GM19240 (cell line): ENCODE results near the gene SLC37A1.

Experiments used
- DNase-seq: peaks from one replicate; pipeline ENCODE4 v3.0.0; 2011; ENCODE audit warnings: low spot score; ENCODE audit not compliant: insufficient read length

The SLC37A1 gene

GRCh38 chr21:42505090-42505726 is 8.4 kb upstream of the SLC37A1 start:
- peak; percentile 48 for DNase-seq

DNA sequence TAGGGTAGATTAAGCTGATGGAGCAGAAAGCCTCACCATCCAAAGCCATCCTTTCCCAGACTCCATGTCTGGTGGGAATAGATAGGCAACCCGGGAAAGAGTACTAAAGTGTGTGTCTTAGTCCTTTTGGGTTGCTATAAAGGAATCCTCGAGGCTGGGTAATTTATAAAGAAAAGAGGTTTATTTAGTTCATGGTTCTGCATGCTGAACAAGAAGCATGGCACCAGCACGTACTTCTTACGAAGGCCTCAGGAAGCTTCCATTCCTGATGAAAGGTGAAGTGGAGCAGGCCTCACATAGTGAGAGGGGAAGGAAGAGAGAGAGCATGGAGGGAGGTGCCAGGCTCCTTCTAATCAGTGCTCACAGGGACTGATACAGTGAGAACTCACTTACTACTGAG is 6.2 kb upstream of the SLC37A1 start:
- no peak for DNase-seq

DNA sequence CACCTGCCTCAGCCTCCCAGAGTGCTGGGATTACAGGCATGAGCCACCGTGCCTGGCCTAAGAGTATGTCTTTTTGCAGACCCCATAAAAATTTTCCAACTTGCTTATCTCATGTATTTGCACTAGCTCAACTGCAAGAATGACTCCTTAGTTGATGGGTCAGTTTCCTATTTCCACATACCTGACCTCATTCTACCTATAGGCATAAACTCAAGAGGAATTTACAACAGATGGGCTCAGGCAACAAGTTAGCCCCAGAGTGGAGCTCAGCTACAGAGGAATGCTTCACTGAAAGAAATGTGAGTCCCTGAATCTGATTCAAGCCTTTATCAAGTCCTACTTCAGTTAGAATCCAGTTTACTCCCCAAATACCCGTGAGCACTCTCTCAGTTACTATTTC is 5.3 kb upstream of the SLC37A1 start:
- DNase-seq: no peak

DNA sequence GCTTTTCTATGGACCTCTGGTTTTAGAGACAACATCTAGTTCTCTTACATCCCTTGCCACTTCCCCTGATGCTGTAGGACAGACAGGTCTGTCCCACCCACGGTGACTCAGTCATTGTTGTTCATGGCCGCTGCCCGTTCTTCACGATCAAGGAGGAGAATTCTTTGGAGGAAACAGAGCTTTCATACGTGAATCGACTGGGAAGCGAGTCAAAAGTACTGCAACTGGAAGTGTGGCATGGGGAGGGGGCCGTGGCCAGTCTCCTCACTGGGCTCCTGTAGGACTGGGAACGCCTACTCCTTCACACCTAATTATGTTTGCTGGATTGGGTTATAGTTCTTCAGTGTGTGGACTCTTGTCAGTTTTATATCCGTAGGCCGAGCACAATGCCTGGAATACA is 4.4 kb upstream of the SLC37A1 start:
- DNase-seq: no peak

DNA sequence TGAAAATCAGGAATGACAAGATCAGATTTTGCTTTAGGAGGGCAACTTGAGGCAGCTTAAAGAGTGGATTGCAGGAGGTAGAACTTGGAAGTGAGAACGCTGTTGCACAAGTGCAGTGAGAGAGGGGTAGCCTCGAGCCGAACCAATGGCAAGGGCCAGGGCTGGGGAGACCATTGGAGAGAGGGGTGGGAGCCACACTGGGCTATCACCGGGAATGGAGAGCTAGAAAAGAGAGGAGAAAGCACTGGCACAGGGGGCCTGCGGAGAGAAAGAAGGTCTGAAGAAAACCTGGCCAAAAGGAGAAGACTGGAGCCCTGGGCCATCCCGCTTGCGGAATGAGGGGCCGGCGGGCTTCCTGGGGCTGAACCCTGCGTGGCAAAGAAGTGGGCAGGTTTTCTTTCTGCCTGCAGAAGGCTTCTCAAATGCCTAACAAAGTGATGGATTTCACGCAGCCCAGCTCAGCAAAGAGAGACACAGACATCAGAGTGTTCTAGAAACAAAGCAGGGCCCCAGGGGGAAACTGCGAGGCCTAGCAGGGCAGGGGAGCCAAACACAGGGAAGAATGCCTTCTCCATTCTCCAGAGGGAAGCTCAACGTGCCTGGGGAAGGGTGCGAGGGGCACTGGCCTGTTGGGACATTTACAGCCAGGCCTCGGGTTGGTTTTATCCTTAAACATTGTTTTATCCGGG is 1.2 kb upstream of the SLC37A1 start:
- no peak for DNase-seq

DNA sequence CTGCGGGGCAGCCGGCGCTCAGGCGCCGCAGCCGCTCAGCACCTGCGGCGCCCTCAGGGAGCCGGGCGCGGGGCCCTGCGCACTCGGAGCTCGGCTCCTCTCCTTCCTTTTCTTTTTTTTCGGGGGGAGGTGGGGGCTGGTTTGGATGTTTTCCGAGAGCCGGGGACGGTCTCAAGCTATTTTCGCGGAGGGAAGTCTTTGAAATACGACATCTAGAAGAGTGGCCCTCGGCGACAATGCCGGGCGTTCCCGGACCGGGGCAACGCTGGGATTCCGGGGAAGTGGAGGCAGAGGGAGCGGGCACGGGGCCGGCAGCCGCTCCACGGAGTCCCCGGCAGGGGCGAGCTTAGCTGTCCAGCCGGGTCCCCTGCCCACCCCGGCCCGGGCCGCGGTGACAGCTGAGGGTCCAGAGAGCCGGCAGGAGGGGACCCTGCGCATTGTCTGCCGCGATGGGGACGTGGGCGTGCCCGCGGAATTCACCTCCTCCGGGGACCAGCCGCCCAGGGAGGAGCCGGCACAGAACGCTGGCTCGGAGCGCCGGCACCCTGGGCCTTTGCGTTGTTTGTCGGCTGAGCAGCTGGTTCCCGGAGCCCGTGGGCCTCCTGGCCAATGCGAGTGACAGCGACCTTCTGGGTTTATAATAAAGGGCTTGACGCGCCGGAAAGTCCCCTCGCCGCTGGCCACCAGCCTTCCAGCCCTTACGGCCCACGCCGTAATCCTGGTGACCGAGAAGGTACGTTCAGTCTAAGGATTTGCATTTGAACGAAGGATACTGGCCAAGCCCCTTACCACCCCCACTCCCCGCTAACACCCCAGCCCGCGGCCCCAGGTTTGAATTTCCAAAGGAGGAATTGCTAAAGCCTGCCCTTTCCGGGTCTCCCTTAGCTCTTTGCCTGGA is 582 bp downstream of the SLC37A1 start:
- DNase-seq: peak; percentile 36

DNA sequence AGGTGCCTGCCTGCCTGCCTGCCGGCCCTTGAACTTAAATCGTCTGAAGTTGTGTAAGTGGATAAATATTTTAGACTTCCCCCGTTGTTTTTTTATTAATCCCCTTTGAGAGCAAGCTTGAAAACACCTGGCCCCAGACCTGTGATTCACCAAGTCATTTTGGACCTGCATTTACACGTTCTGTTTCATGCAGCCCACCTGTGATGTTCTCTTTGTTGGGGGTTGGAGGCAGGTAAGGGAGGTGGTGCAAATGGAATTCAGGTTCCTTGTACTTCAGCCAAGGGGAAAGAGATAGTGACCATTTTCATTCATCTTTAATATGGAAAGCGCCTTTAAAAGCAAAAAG is 1.2 kb downstream of the SLC37A1 start:
- DNase-seq: no peak

DNA sequence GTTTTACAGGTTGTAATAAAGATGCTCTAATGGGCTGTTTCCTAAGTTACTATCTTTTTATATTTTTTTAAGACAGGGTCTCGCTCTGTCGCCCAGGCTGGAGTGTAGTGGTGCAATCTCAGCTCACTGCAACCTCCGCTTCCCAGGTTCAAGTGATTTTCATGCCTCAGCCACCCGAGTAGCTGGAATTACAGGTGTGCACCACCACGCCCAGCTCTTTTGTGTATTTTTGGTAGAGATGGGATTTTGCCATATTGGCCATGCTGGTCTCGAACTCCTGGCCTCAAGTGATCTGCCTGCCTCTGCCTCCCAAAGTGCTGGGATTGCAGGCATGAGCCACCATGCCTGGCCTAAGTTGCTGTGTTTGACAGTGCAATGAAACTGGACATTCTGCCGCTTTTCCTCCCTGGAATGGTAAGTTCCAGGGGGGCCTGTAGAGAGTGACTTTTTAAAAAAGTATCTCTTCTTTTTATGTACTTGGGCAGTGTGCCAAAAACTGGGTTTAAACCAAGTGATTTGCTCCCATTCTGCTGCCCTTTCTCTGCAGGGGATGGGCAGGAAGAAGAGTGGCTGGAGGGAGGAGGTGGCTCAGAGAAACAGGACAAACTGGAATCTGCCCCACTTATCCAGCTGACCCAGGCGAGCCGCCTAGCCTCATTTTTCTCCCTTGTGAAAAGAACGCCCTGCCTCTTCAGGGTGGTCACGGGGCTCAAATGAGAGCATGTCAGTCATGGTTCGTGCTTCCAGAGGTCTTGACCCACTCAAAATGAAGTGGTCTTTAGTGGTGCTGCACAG is 2.3 kb downstream of the SLC37A1 start:
- no peak for DNase-seq

GRCh38 chr21:42518215-42518614 is 4.6 kb downstream of the SLC37A1 start:
- no peak for DNase-seq

GRCh38 chr21:42518626-42519025 is 5.0 kb downstream of the SLC37A1 start:
- DNase-seq: no peak

- no peak for DNase-seq
Measured at GRCh38 chr21:42520628-42521253, 7.1 kb downstream of the SLC37A1 start.

DNA sequence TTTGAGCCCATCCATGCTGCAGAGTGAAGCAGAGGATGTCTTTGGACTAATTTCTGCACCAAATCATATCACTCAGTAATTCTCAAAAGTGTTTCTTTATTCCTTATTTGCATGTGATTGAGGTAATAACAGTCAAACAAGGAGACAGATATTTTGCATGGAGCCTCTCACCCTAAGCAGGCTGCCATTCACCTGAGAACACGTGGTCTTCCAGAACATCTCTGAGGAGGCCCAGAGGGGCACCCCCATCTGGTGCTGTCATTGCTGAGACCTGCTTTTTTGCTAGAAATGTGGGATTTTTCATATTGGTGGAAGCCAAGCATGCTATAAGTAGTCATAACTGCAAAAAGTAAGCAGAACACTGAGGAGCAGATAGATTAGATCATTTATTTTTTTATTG is 7.7 kb downstream of the SLC37A1 start:
- DNase-seq: no peak

DNA sequence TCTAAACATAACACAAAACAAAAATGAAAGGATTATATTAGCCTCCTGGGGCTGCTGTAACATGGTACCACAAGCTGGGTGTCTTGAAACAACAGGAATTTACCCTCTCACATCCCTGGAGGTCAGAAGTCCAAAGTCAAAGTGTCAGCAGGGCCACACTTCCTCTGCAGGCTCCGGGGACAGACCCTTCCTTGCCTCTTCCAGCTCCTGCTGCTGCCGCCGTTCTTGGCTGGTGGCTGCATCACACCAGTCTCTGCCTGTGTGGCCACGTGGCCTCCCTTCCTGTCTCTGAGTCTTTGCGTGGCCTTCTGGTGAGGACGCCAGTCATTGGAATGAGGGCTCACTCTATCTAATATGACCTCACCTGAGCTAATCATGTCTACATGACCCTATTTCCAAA is 8.2 kb downstream of the SLC37A1 start:
- DNase-seq: no peak

GRCh38 chr21:42522271-42522670 is 8.6 kb downstream of the SLC37A1 start:
- DNase-seq: no peak

DNA sequence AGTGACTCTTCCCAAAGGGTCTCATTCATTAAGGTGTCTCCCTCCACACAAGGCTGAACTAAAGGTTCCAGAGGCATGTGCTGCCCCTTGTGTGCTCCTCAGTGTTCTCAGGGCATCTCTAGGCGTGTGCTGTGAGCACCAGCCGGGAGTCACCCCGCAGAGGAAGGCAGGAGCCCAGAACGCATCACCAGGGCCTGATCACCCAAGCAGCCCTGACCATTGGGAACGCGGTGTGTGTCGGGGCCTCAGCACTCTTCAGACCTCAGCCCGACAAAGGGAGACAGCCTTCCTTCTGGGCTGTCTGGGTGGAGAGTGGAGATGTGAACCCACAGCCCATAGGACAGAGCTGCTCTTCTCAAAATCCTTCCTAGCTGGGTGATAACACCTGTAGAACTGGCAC is 9.1 kb downstream of the SLC37A1 start:
- DNase-seq: no peak

DNA sequence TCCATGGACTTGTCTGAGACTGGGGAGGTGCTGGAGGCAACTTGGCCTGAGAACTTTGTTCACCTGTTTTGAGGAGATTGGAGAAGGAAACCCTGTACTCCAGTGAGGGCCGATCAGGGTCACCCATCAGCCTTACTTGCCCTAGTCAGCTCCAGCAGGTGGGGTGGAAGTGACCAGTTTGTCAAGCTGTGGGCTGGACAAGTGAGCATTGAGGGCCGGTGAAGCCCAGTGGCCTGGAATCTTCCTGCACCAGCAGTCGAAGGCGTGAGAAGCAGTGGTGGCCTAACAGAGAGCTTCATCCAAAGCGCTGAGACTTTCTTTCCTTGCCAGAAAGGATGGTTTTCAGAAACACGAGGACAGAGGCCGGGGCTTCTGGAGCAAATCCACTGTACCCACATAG is 9.6 kb downstream of the SLC37A1 start:
- DNase-seq: no peak

DNA sequence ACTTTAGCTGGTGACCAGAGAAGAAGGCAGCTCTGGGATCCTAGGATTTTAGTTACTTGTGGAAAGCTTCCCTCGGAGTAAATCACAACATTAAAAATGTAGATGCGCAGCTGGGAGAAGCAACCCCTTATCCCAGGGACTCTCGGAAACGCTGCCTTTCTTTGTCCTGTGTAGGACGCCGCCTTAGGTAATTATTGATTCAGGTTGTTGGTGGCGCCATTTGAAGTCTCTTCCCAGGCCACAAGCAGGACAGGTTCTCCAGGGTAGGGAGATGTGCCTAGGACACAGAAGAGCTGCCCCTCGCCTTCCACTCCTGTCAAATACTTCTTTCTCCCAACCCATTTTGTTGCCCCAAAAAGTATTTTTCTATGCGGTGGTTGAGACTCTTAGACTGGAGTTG is 10.3 kb downstream of the SLC37A1 start:
- no peak for DNase-seq

DNA sequence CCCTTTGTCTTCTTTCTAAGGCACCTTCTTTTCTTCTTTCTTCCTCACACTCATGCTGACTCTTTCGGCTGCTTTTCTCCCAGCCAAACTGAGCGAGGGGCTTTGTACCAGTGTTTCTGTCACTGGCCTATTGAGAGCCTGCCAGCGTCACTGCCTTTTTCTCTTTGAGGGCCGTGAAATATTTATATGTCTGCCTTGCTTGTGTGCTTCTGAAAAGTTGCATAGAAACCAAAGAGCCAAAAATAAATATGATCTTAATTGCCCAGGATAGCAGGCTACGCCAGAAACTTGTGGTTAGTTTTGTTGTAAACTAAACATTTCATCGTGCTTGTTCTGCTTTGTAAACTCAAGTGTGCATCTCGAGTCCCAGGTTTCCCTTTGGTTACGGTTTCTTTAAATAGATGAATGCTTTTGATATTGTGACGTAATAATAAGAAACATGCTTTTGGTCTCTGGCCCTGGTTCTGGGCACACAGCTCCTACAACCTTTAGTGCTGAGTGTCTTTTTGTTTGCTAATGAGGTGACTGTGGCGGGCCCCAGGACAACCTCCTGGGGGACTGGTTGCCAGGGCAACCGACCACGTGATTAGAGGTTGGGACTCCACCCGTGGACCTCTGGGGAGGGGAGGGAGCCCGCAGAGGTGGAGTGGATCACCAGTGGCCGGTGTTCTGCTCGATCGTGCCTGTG is 10.8 kb downstream of the SLC37A1 start:
- peak; percentile 68 for DNase-seq

DNA sequence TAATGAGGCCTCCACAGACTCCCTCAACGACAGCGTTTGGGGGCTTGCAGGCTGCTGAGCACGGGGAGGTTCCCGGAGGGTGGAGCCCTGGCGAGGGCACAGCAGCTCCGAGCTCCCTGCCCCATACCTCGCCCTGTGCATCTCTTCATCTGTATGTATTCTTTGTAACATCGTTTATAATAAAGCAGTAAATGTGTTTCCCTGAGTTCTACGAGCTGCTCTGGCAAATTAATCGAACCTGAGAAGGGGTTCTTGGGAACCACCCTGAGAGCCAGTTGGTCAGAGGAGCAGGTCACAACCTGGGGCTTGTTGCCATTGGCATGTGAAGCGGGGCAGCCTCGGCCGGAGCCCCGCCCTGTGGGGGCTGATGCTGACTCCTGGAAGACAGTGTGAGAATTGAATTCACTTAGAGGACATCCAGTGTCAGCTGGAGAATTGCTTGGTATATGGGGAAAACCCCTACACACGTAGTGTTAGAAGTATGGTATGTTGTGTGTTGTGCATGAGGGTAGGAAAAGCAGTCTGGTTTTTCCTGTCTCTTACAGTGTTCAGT is 11.5 kb downstream of the SLC37A1 start:
- no peak for DNase-seq

DNA sequence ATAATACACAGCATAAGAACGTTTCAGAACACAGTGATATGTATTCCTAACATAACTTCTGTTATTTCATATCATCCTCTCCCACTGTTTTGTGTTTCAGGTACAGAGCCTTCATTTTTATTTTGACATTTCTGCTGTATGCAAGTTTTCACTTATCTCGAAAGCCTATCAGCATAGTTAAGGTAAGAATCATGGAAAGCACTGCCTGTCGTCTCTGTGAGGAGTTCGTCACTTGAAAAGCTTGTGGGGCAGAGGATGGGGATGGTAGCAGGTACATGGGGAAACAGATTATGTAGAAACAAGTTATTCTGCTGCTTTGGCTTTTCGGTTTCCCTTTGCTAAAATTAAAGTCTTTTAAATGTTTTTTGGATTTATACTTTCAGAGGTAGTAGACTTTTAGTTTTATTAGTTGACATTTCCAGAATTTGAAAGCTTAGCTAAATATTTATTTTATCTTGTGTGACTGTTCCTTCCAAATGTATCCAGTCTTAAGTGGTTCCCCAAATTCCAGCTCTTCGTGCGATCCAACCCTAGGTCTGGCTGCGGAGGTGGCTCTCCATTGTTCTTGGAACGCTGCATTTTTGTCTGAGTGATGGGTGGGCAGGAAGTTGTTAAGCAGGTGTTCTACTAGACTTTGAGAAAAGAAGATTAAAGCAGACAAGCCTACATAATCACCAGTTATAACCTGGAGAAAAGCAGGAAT is 12.2 kb downstream of the SLC37A1 start:
- DNase-seq: no peak
